Panc1 (cell line): ENCODE data around the gene KDM2A. TPM values are rescaled to one million over a fixed set of nuclear protein-coding genes. Genes with fewer than 3 reads are reported as not detected.

Experiments
- ATAC-seq: fragments of 200-7000 bp; cut with Tn5 transposase; 2 replicates; pipeline ENCODE4 v1.9.1; 2020; ENCODE audit warnings: mild to moderate bottlenecking, moderate library complexity
- BruUV-seq: library from RNA; stranded (reverse); fragments of 400-500 nt; replicated peaks from 2 replicates; lab custom pipeline; 2021; lab: Mats Ljungman, UMichigan
- CTCF ChIA-PET: fragments of 300-600 bp; sonication (Branson Sonifier 250); formaldehyde crosslinking; loops from one replicate; lab custom pipeline; 2022; ENCODE audit warnings: antibody characterized with exemption; lab: Charles Lee
- POLR2A ChIA-PET: fragments of 300-600 bp; sonication (Branson Sonifier 250); formaldehyde crosslinking; loops from one replicate; lab custom pipeline; 2022; ENCODE audit warnings: antibody characterized with exemption; lab: Charles Lee
- DNase-seq: peaks from one replicate; pipeline ENCODE4 v3.0.0-alpha.2; 2010; ENCODE audit warnings: low read depth, low spot score
- H3K27ac ChIP-seq: 2 replicates; pipeline ENCODE4 v1.5.1; 2011; ENCODE audit warnings: mild to moderate bottlenecking, low read length, inconsistent platforms
- H3K27me3 ChIP-seq: fragments of 200-500 bp; sonication (Bioruptor generic); 2 replicates; pipeline ENCODE4 v1.6.0; 2014; ENCODE audit warnings: low read length, inconsistent platforms; ENCODE audit not compliant: control insufficient read depth, insufficient read depth
- H3K36me3 ChIP-seq: fragments of 200-500 bp; sonication (Bioruptor generic); 2 replicates; pipeline ENCODE4 v1.5.1; 2014; ENCODE audit warnings: inconsistent platforms, mild to moderate bottlenecking, low read length, moderate library complexity; ENCODE audit not compliant: control insufficient read depth, insufficient read depth
- H3K4me1 ChIP-seq: 2 replicates; pipeline ENCODE4 v1.5.1; 2011; ENCODE audit warnings: inconsistent platforms, mild to moderate bottlenecking, low read length, moderate library complexity; ENCODE audit not compliant: control insufficient read depth, insufficient read depth
- H3K4me3 ChIP-seq, 2 experiments: 2 replicates each; pipeline ENCODE4 v1.5.1; 2011 to 2012; ENCODE audit warnings: low read depth in 2 of 2, low read length in 2 of 2, mild to moderate bottlenecking in 2 of 2, inconsistent platforms in 1 of 2, moderate library complexity in 1 of 2
- H3K9me3 ChIP-seq: fragments of 200-500 bp; sonication (Bioruptor generic); 2 replicates; pipeline ENCODE4 v1.5.1; 2014; ENCODE audit warnings: low read depth, mild to moderate bottlenecking, inconsistent platforms, low read length, moderate library complexity; ENCODE audit not compliant: control insufficient read depth, insufficient read depth
- POLR2AphosphoS5 ChIP-seq: IDR thresholded peaks from 2 replicates; pipeline ENCODE4 v1.6.1; 2012; ENCODE audit warnings: mild to moderate bottlenecking, low read depth, low read length, moderate library complexity
- SIN3A ChIP-seq: IDR thresholded peaks from 2 replicates; pipeline ENCODE4 v1.6.1; 2012; ENCODE audit warnings: low read depth, mild to moderate bottlenecking, low read length, moderate library complexity, borderline replicate concordance; ENCODE audit not compliant: insufficient read depth
- TCF7L2 ChIP-seq: IDR thresholded peaks from 2 replicates; pipeline ENCODE4 v1.6.1; 2011; ENCODE audit warnings: mild to moderate bottlenecking, low read depth, low read length, inconsistent platforms
- in situ Hi-C: cut with HindIII; loops from 2 replicates; pipeline ENCODE4 v1.10.0; 2016; ENCODE audit warnings: low sequenced_read_pairs, low pct_unique_long_range_greater_than_20kb
- intact Hi-C: fragments of 100-400 bp; cut with micrococcal nuclease; formaldehyde crosslinking; loops from one replicate; pipeline ENCODE4 v1.10.0; 2022; ENCODE audit not compliant: unreplicated experiment
- total RNA-seq: library from RNA; stranded (reverse); gene quantifications from one replicate; pipeline ENCODE4 v1.2.1, GENCODE V29; 2021; ENCODE audit not compliant: unreplicated experiment
- TF ChIP-seq, protein P1 (sequence below): fragments of 450-650 bp; IDR thresholded peaks from 2 replicates; pipeline ENCODE4 v1.5.1; 2017; ENCODE audit warnings: mild to moderate bottlenecking
- TF ChIP-seq, protein P2 (sequence below), 2 experiments: IDR thresholded peaks; 2 replicates each; pipeline ENCODE4 v1.6.1; 2011 to 2012; ENCODE audit warnings: low read depth in 2 of 2, control low read depth in 1 of 2, low read length in 1 of 2, mild to moderate bottlenecking in 1 of 2, moderate library complexity in 1 of 2; ENCODE audit not compliant: insufficient read depth in 1 of 2

Gene KDM2A
- total RNA-seq, 1 experiment from 2014 or later = 112 TPM

DNA sequence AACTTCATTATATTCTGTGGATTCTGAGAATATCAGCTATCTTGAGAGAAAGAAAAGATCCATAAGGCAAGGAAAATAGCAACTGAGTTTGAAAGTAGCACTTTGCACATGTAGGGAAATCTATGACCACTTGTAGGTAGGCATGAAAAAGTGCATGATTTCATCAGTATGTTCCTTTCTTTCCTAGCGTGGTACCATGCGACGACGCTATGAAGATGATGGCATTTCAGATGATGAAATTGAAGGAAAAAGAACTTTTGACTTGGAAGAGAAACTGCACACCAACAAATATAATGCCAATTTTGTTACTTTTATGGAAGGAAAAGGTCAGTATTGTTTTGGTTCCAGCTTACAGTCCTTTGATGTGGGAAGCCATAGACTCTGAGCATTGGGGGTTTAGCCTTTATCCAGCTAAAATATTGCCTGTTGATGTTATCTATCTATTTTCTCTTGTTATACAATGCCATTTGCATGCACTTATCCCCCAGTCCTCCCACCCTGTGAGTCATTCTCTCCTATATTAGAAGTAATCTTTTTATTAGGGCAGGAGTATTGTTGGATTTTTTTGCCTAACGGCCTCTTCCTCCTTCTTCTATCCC lies 60.9 kb downstream of the KDM2A start:
- POLR2A ChIA-PET = no interaction called here
- CTCF ChIA-PET = no interaction called here
- in situ Hi-C loops = loop anchor here (5.0 kb wide), 1 partner anchor 38 kb away; no protein-coding TSS in a partner anchor
- no peak for ATAC-seq
- H3K4me3 ChIP-seq = no peak overlapping the region
- no peaks in the 10 kb centered on the region for H3K27me3 ChIP-seq
- H3K27ac ChIP-seq = no peak overlapping the region
- no peak for DNase-seq
- intact Hi-C loops = no loop called here
- no peak for TF ChIP-seq TCF7L2
- TF ChIP-seq, protein P1, sequence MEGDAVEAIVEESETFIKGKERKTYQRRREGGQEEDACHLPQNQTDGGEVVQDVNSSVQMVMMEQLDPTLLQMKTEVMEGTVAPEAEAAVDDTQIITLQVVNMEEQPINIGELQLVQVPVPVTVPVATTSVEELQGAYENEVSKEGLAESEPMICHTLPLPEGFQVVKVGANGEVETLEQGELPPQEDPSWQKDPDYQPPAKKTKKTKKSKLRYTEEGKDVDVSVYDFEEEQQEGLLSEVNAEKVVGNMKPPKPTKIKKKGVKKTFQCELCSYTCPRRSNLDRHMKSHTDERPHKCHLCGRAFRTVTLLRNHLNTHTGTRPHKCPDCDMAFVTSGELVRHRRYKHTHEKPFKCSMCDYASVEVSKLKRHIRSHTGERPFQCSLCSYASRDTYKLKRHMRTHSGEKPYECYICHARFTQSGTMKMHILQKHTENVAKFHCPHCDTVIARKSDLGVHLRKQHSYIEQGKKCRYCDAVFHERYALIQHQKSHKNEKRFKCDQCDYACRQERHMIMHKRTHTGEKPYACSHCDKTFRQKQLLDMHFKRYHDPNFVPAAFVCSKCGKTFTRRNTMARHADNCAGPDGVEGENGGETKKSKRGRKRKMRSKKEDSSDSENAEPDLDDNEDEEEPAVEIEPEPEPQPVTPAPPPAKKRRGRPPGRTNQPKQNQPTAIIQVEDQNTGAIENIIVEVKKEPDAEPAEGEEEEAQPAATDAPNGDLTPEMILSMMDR = no peak
- TF ChIP-seq SIN3A = no peak
- TF ChIP-seq, protein P2, sequence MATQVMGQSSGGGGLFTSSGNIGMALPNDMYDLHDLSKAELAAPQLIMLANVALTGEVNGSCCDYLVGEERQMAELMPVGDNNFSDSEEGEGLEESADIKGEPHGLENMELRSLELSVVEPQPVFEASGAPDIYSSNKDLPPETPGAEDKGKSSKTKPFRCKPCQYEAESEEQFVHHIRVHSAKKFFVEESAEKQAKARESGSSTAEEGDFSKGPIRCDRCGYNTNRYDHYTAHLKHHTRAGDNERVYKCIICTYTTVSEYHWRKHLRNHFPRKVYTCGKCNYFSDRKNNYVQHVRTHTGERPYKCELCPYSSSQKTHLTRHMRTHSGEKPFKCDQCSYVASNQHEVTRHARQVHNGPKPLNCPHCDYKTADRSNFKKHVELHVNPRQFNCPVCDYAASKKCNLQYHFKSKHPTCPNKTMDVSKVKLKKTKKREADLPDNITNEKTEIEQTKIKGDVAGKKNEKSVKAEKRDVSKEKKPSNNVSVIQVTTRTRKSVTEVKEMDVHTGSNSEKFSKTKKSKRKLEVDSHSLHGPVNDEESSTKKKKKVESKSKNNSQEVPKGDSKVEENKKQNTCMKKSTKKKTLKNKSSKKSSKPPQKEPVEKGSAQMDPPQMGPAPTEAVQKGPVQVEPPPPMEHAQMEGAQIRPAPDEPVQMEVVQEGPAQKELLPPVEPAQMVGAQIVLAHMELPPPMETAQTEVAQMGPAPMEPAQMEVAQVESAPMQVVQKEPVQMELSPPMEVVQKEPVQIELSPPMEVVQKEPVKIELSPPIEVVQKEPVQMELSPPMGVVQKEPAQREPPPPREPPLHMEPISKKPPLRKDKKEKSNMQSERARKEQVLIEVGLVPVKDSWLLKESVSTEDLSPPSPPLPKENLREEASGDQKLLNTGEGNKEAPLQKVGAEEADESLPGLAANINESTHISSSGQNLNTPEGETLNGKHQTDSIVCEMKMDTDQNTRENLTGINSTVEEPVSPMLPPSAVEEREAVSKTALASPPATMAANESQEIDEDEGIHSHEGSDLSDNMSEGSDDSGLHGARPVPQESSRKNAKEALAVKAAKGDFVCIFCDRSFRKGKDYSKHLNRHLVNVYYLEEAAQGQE (IDR thresholded peaks at IDR 0.05; ENCODE audit: insufficient read depth in 1 of 2, low read depth in 2 of 2, low read length in 1 of 2) = no peak
- TF ChIP-seq POLR2AphosphoS5 = no peak
- H3K9me3 ChIP-seq = no peaks in the 10 kb centered on the region
- H3K4me1 ChIP-seq = no peaks in the 10 kb centered on the region
- peaks cover 17% of the 10 kb centered on the region for H3K36me3 ChIP-seq
- BruUV-seq = no TSS peak

DNA sequence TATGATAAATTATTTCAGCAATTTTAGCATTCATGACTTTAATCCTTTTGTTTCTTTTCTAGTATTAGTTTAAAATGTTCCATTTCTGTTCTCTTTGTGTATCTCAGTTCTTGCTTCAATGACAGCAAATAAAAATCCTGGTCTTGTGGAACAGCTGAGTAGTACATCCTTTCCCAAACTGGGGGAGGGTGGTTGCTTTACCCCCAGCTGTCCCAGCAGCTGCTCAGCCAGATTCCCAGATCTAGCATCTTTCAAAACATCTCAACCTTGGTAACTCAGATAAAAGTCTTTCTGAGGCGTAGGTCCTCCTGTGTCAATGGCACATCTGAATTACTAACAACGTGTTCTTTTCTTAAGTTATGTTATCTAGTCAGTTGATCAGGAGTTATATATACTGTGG lies 75.0 kb downstream of the KDM2A start:
- H3K27ac ChIP-seq = no peak overlapping the region
- CTCF ChIA-PET = no interaction called here
- peaks cover 13% of the 10 kb centered on the region for H3K36me3 ChIP-seq
- H3K4me3 ChIP-seq = no peak overlapping the region
- no peaks in the 10 kb centered on the region for H3K9me3 ChIP-seq
- ATAC-seq = no peak
- POLR2A ChIA-PET = no interaction called here
- in situ Hi-C loops = loop anchor here (5.0 kb wide), 1 partner anchor 38 kb away; no protein-coding TSS in a partner anchor
- DNase-seq = no peak
- H3K4me1 ChIP-seq = no peaks in the 10 kb centered on the region
- H3K27me3 ChIP-seq = no peaks in the 10 kb centered on the region
- TF ChIP-seq, protein P2 (IDR thresholded peaks at IDR 0.05; ENCODE audit: insufficient read depth in 1 of 2, low read depth in 2 of 2, low read length in 1 of 2) = no peak
- TF ChIP-seq, protein P1 = no peak
- TF ChIP-seq TCF7L2 (no peak), SIN3A (no peak)
- intact Hi-C loops = no loop called here
- BruUV-seq = no TSS peak
